ENCODE measurements around the gene STX8.

GRCh38 chr17:9443811-9444210, 131.8 kb downstream of the STX8 start:
- no peak for TF ChIP-seq CTCF (IDR thresholded peaks at IDR 0.05; ENCODE audit: borderline replicate concordance, extremely low read depth, low read length, poor library complexity, severe bottlenecking)
- no peak for TF ChIP-seq EZH2 (IDR thresholded peaks at IDR 0.05; ENCODE audit: borderline replicate concordance, low read depth, low read length, severe bottlenecking)

All from DND-41 (cell line).